WTC11 (cell line): ENCODE results near the gene PTPRT. TPM values are rescaled to one million over a fixed set of nuclear protein-coding genes. Genes with fewer than 3 reads are reported as not detected.

Experiments used
- ATAC-seq: fragments of 200-7000 bp; cut with Tn5 transposase; 2 replicates; pipeline ENCODE4 v1.10.0; 2021; ENCODE audit warnings: mild to moderate bottlenecking, moderate library complexity
- CTCF ChIA-PET: fragments of 300-600 bp; sonication (Branson Sonifier 250); formaldehyde crosslinking; loops from one replicate; lab custom pipeline; 2021; ENCODE audit warnings: antibody characterized with exemption; lab: Charles Lee
- POLR2A ChIA-PET: fragments of 350-600 bp; sonication (Branson Sonifier 250); formaldehyde crosslinking; loops from one replicate; lab custom pipeline; 2021; ENCODE audit warnings: antibody characterized with exemption; lab: Charles Lee
- DNase-seq: peaks from one replicate; pipeline ENCODE4 v3.0.0; 2021; ENCODE audit warnings: low spot score
- H3K27ac Mint-ChIP-seq: 2 replicates; pipeline ENCODE4 v1.8.0; 2021; ENCODE audit warnings: mixed read lengths
- H3K27me3 Mint-ChIP-seq: 2 replicates; pipeline ENCODE4 v1.8.0; 2021; ENCODE audit warnings: low read depth, mild to moderate bottlenecking, moderate library complexity, mixed read lengths
- H3K36me3 Mint-ChIP-seq: 2 replicates; pipeline ENCODE4 v1.8.0; 2021; ENCODE audit warnings: mixed read lengths
- H3K4me1 Mint-ChIP-seq: 2 replicates; pipeline ENCODE4 v1.8.0; 2022; ENCODE audit warnings: mixed read lengths
- H3K4me3 Mint-ChIP-seq: 2 replicates; pipeline ENCODE4 v1.8.0; 2021; ENCODE audit warnings: mild to moderate bottlenecking, moderate library complexity, mixed read lengths
- H3K9me3 Mint-ChIP-seq: 2 replicates; pipeline ENCODE4 v1.8.0; 2021; ENCODE audit warnings: mixed read lengths
- ETV6 ChIP-seq: sonication (generic); formaldehyde crosslinking; IDR thresholded peaks from 2 replicates; pipeline ENCODE4 v1.8.1; 2022; ENCODE audit warnings: mild to moderate bottlenecking, missing genetic modification reagents
- IRF2 ChIP-seq: sonication (generic); formaldehyde crosslinking; IDR thresholded peaks from 2 replicates; pipeline ENCODE4 v1.8.0; 2022; ENCODE audit warnings: low read depth, missing genetic modification reagents, borderline replicate concordance
- OVOL2 ChIP-seq: fragments of 250-450 bp; sonication (Bioruptor Pico); IDR thresholded peaks from 2 replicates; pipeline ENCODE4 v1.9.0; 2021; ENCODE audit warnings: mild to moderate bottlenecking, borderline replicate concordance
- SP1 ChIP-seq: sonication (generic); formaldehyde crosslinking; conservative IDR thresholded peaks from 2 replicates; pipeline ENCODE4 v1.8.1; 2022; ENCODE audit warnings: missing genetic modification reagents
- ZBTB21 ChIP-seq: sonication (generic); formaldehyde crosslinking; IDR thresholded peaks from 2 replicates; pipeline ENCODE4 v1.8.1; 2023; ENCODE audit warnings: mild to moderate bottlenecking, missing genetic modification reagents, borderline replicate concordance
- ZNF121 ChIP-seq: sonication (generic); formaldehyde crosslinking; IDR thresholded peaks from 2 replicates; pipeline ENCODE4 v1.8.0; 2023; ENCODE audit warnings: missing genetic modification reagents
- ZNF317 ChIP-seq: sonication (generic); formaldehyde crosslinking; IDR thresholded peaks from 2 replicates; pipeline ENCODE4 v1.8.1; 2023; ENCODE audit warnings: low read depth, mild to moderate bottlenecking, moderate library complexity, missing genetic modification reagents, borderline replicate concordance
- total RNA-seq: library from RNA; stranded (reverse); gene quantifications from 3 replicates; pipeline ENCODE4 v1.2.3, GENCODE V29; 2021
- TF ChIP-seq, protein P1 (sequence below): sonication (generic); formaldehyde crosslinking; IDR thresholded peaks from 2 replicates; pipeline ENCODE4 v1.8.1; 2022; ENCODE audit warnings: low read depth, mild to moderate bottlenecking, moderate library complexity, missing genetic modification reagents, borderline replicate concordance
- TF ChIP-seq, protein P2 (sequence below): sonication (generic); formaldehyde crosslinking; IDR thresholded peaks from 2 replicates; pipeline ENCODE4 v1.8.0; 2023; ENCODE audit warnings: missing genetic modification reagents, mild to moderate bottlenecking, borderline replicate concordance
- TF ChIP-seq, protein P3 (sequence below): sonication (generic); formaldehyde crosslinking; IDR thresholded peaks from 2 replicates; pipeline ENCODE4 v1.8.0; 2022; ENCODE audit warnings: mild to moderate bottlenecking, missing genetic modification reagents
- TF ChIP-seq, protein P4 (sequence below): sonication (generic); formaldehyde crosslinking; IDR thresholded peaks from 2 replicates; pipeline ENCODE4 v1.8.0; 2023; ENCODE audit warnings: mild to moderate bottlenecking, missing genetic modification reagents
- TF ChIP-seq, protein P5 (sequence below): sonication (generic); formaldehyde crosslinking; IDR thresholded peaks from 2 replicates; pipeline ENCODE4 v1.8.0; 2022; ENCODE audit warnings: missing genetic modification reagents
- TF ChIP-seq, protein P6 (sequence below): fragments of 250-450 bp; sonication (Bioruptor Pico); IDR thresholded peaks from 2 replicates; pipeline ENCODE4 v1.9.0; 2021; ENCODE audit warnings: moderate library complexity, mild to moderate bottlenecking, inconsistent platforms, borderline replicate concordance
- TF ChIP-seq, protein P7 (sequence below): sonication (generic); formaldehyde crosslinking; IDR thresholded peaks from 2 replicates; pipeline ENCODE4 v1.8.0; 2022; ENCODE audit warnings: mild to moderate bottlenecking, missing genetic modification reagents

Gene PTPRT
- total RNA-seq, 1 experiment from 2014 or later = 1.1 TPM

DNA sequence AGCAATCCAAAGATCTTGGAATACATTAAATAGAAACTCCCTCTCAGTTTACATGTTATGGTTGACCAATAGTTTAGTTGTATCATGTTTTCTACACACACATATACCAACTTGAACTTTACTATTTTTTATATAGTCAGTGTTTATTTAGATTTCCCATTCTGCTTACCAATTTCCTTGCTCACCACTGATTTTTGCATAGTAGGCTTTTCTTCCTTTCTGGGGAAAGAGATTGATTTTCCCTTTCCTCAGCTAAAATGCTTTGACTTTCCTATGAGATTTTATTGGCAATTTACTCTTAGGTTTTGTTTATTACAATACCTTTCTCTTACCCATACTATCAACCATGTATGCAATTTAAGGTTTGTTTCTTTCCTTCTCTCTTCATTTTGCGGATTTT lies 665.6 kb downstream of the PTPRT start:
- Mint-ChIP-seq H3K27me3 (no peaks in the 10 kb centered on the region), H3K4me1 (peaks cover 10% of the 10 kb centered on the region), H3K27ac (no peak overlapping the region), H3K4me3 (no peak overlapping the region), H3K36me3 (no peaks in the 10 kb centered on the region), H3K9me3 (peaks cover 4% of the 10 kb centered on the region; the same call in 1 of the 2 replicates)
- CTCF ChIA-PET = no interaction called here
- ATAC-seq (no peak), DNase-seq (no peak)
- POLR2A ChIA-PET = no interaction called here
- TF ChIP-seq, protein P1, sequence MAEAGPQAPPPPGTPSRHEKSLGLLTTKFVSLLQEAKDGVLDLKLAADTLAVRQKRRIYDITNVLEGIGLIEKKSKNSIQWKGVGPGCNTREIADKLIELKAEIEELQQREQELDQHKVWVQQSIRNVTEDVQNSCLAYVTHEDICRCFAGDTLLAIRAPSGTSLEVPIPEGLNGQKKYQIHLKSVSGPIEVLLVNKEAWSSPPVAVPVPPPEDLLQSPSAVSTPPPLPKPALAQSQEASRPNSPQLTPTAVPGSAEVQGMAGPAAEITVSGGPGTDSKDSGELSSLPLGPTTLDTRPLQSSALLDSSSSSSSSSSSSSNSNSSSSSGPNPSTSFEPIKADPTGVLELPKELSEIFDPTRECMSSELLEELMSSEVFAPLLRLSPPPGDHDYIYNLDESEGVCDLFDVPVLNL (CRISPR knock-in tag) = no peak
- TF ChIP-seq, protein P2, sequence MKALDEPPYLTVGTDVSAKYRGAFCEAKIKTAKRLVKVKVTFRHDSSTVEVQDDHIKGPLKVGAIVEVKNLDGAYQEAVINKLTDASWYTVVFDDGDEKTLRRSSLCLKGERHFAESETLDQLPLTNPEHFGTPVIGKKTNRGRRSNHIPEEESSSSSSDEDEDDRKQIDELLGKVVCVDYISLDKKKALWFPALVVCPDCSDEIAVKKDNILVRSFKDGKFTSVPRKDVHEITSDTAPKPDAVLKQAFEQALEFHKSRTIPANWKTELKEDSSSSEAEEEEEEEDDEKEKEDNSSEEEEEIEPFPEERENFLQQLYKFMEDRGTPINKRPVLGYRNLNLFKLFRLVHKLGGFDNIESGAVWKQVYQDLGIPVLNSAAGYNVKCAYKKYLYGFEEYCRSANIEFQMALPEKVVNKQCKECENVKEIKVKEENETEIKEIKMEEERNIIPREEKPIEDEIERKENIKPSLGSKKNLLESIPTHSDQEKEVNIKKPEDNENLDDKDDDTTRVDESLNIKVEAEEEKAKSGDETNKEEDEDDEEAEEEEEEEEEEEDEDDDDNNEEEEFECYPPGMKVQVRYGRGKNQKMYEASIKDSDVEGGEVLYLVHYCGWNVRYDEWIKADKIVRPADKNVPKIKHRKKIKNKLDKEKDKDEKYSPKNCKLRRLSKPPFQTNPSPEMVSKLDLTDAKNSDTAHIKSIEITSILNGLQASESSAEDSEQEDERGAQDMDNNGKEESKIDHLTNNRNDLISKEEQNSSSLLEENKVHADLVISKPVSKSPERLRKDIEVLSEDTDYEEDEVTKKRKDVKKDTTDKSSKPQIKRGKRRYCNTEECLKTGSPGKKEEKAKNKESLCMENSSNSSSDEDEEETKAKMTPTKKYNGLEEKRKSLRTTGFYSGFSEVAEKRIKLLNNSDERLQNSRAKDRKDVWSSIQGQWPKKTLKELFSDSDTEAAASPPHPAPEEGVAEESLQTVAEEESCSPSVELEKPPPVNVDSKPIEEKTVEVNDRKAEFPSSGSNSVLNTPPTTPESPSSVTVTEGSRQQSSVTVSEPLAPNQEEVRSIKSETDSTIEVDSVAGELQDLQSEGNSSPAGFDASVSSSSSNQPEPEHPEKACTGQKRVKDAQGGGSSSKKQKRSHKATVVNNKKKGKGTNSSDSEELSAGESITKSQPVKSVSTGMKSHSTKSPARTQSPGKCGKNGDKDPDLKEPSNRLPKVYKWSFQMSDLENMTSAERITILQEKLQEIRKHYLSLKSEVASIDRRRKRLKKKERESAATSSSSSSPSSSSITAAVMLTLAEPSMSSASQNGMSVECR (CRISPR knock-in tag) = no peak
- TF ChIP-seq ZBTB21 (CRISPR knock-in tag) (no peak), ZNF317 (CRISPR knock-in tag) (no peak), ZNF121 (CRISPR knock-in tag) (no peak), ETV6 (CRISPR knock-in tag) (no peak), IRF2 (no peak), OVOL2 (no peak), SP1 (CRISPR knock-in tag) (no peak)
- TF ChIP-seq, protein P3, sequence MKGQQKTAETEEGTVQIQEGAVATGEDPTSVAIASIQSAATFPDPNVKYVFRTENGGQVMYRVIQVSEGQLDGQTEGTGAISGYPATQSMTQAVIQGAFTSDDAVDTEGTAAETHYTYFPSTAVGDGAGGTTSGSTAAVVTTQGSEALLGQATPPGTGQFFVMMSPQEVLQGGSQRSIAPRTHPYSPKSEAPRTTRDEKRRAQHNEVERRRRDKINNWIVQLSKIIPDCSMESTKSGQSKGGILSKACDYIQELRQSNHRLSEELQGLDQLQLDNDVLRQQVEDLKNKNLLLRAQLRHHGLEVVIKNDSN (CRISPR knock-in tag) = no peak
- TF ChIP-seq, protein P4, sequence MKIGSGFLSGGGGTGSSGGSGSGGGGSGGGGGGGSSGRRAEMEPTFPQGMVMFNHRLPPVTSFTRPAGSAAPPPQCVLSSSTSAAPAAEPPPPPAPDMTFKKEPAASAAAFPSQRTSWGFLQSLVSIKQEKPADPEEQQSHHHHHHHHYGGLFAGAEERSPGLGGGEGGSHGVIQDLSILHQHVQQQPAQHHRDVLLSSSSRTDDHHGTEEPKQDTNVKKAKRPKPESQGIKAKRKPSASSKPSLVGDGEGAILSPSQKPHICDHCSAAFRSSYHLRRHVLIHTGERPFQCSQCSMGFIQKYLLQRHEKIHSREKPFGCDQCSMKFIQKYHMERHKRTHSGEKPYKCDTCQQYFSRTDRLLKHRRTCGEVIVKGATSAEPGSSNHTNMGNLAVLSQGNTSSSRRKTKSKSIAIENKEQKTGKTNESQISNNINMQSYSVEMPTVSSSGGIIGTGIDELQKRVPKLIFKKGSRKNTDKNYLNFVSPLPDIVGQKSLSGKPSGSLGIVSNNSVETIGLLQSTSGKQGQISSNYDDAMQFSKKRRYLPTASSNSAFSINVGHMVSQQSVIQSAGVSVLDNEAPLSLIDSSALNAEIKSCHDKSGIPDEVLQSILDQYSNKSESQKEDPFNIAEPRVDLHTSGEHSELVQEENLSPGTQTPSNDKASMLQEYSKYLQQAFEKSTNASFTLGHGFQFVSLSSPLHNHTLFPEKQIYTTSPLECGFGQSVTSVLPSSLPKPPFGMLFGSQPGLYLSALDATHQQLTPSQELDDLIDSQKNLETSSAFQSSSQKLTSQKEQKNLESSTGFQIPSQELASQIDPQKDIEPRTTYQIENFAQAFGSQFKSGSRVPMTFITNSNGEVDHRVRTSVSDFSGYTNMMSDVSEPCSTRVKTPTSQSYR = no peak
- TF ChIP-seq, protein P5, sequence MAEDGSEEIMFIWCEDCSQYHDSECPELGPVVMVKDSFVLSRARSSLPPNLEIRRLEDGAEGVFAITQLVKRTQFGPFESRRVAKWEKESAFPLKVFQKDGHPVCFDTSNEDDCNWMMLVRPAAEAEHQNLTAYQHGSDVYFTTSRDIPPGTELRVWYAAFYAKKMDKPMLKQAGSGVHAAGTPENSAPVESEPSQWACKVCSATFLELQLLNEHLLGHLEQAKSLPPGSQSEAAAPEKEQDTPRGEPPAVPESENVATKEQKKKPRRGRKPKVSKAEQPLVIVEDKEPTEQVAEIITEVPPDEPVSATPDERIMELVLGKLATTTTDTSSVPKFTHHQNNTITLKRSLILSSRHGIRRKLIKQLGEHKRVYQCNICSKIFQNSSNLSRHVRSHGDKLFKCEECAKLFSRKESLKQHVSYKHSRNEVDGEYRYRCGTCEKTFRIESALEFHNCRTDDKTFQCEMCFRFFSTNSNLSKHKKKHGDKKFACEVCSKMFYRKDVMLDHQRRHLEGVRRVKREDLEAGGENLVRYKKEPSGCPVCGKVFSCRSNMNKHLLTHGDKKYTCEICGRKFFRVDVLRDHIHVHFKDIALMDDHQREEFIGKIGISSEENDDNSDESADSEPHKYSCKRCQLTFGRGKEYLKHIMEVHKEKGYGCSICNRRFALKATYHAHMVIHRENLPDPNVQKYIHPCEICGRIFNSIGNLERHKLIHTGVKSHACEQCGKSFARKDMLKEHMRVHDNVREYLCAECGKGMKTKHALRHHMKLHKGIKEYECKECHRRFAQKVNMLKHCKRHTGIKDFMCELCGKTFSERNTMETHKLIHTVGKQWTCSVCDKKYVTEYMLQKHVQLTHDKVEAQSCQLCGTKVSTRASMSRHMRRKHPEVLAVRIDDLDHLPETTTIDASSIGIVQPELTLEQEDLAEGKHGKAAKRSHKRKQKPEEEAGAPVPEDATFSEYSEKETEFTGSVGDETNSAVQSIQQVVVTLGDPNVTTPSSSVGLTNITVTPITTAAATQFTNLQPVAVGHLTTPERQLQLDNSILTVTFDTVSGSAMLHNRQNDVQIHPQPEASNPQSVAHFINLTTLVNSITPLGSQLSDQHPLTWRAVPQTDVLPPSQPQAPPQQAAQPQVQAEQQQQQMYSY (CRISPR knock-in tag) = no peak
- TF ChIP-seq, protein P6, sequence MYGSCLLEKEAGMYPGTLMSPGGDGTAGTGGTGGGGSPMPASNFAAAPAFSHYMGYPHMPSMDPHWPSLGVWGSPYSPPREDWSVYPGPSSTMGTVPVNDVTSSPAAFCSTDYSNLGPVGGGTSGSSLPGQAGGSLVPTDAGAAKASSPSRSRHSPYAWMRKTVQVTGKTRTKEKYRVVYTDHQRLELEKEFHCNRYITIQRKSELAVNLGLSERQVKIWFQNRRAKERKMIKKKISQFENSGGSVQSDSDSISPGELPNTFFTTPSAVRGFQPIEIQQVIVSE = no peak
- TF ChIP-seq, protein P7, sequence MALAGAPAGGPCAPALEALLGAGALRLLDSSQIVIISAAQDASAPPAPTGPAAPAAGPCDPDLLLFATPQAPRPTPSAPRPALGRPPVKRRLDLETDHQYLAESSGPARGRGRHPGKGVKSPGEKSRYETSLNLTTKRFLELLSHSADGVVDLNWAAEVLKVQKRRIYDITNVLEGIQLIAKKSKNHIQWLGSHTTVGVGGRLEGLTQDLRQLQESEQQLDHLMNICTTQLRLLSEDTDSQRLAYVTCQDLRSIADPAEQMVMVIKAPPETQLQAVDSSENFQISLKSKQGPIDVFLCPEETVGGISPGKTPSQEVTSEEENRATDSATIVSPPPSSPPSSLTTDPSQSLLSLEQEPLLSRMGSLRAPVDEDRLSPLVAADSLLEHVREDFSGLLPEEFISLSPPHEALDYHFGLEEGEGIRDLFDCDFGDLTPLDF (CRISPR knock-in tag) = no peak
